Skeletal muscle satellite cell (primary cell): ENCODE data around the gene TTK.
"Not testable (repeated sequence)": the region's sequence is repeated elsewhere in the genome, so short reads cannot be mapped to it uniquely, and the experiment has no call there.

ENCODE experiments used
- H3K27me3 ChIP-seq: 2 replicates; pipeline ENCODE4 v1.7.0; 2013; ENCODE audit warnings: low read length; ENCODE audit not compliant: control insufficient read depth, insufficient read depth
- H3K36me3 ChIP-seq: 2 replicates; pipeline ENCODE4 v1.7.0; 2013; ENCODE audit warnings: mild to moderate bottlenecking, control low read depth, low read length; ENCODE audit not compliant: insufficient read depth
- H3K4me1 ChIP-seq: 2 replicates; pipeline ENCODE4 v1.7.0; 2013; ENCODE audit warnings: low read length; ENCODE audit not compliant: control insufficient read depth, insufficient read depth
- H3K4me2 ChIP-seq: 2 replicates; pipeline ENCODE4 v1.7.0; 2013; ENCODE audit warnings: mild to moderate bottlenecking, low read length
- H3K4me3 ChIP-seq: 2 replicates; pipeline ENCODE4 v1.7.0; 2013; ENCODE audit warnings: low read length
- H3K9ac ChIP-seq: 2 replicates; pipeline ENCODE4 v1.7.0; 2013; ENCODE audit warnings: mild to moderate bottlenecking, low read depth, low read length, moderate library complexity
- H3K9me3 ChIP-seq: replicated peaks from 2 replicates; pipeline ENCODE4 v1.7.0; 2013; ENCODE audit warnings: mild to moderate bottlenecking, control low read depth, low read length

The TTK gene

GRCh38 chr6:80022803-80023202 is 18.4 kb downstream of the TTK start:
- no peak overlapping the region for H3K4me2 ChIP-seq
- H3K4me1 ChIP-seq: peaks cover 4% of the 10 kb centered on the region
- no peaks in the 10 kb centered on the region for H3K9me3 ChIP-seq
- H3K27me3 ChIP-seq: no peaks in the 10 kb centered on the region
- no peak overlapping the region for H3K4me3 ChIP-seq
- no peak overlapping the region for H3K9ac ChIP-seq
- H3K36me3 ChIP-seq: peaks cover 4% of the 10 kb centered on the region

GRCh38 chr6:80028589-80028988 is 24.1 kb downstream of the TTK start:
- H3K27me3 ChIP-seq: no peaks in the 10 kb centered on the region
- peaks cover 2% of the 10 kb centered on the region for H3K36me3 ChIP-seq
- no peaks in the 10 kb centered on the region for H3K9me3 ChIP-seq
- H3K4me1 ChIP-seq: no peaks in the 10 kb centered on the region
- no peak overlapping the region for H3K4me2 ChIP-seq
- H3K4me3 ChIP-seq: no peak overlapping the region
- no peak overlapping the region for H3K9ac ChIP-seq

GRCh38 chr6:80029470-80029869 is 25.0 kb downstream of the TTK start:
- no peaks in the 10 kb centered on the region for H3K9me3 ChIP-seq
- no peaks in the 10 kb centered on the region for H3K27me3 ChIP-seq
- no peak overlapping the region for H3K4me2 ChIP-seq
- no peak overlapping the region for H3K9ac ChIP-seq
- H3K36me3 ChIP-seq: peaks cover 2% of the 10 kb centered on the region
- no peak overlapping the region for H3K4me3 ChIP-seq
- no peaks in the 10 kb centered on the region for H3K4me1 ChIP-seq

GRCh38 chr6:80048220-80048619 is 43.8 kb downstream of the TTK start:
- H3K9me3 ChIP-seq, H3K4me2 ChIP-seq, H3K4me3 ChIP-seq, H3K36me3 ChIP-seq, H3K27me3 ChIP-seq, H3K4me1 ChIP-seq, H3K9ac ChIP-seq: not testable (repeated sequence)

- H3K4me2 ChIP-seq: no peak overlapping the region
- H3K9ac ChIP-seq: no peak overlapping the region
- H3K36me3 ChIP-seq: no peaks in the 10 kb centered on the region
- H3K4me3 ChIP-seq: no peak overlapping the region
- no peaks in the 10 kb centered on the region for H3K9me3 ChIP-seq
- no peaks in the 10 kb centered on the region for H3K4me1 ChIP-seq
- H3K27me3 ChIP-seq: no peaks in the 10 kb centered on the region
Measured at GRCh38 chr6:80060774-80061173, 56.3 kb downstream of the TTK start.

GRCh38 chr6:80068146-80068545 is 63.7 kb downstream of the TTK start:
- H3K27me3 ChIP-seq, H3K36me3 ChIP-seq, H3K4me3 ChIP-seq, H3K9me3 ChIP-seq, H3K4me2 ChIP-seq, H3K9ac ChIP-seq, H3K4me1 ChIP-seq: not testable (repeated sequence)

GRCh38 chr6:80070431-80070830 is 66.0 kb downstream of the TTK start:
- H3K4me3 ChIP-seq, H3K27me3 ChIP-seq, H3K4me2 ChIP-seq, H3K9me3 ChIP-seq, H3K9ac ChIP-seq, H3K4me1 ChIP-seq, H3K36me3 ChIP-seq: not testable (repeated sequence)

GRCh38 chr6:80077067-80077466 is 72.6 kb downstream of the TTK start:
- Histone ChIP-seq H3K4me1 (no peaks in the 10 kb centered on the region), H3K36me3 (no peaks in the 10 kb centered on the region), H3K27me3 (peaks cover 6% of the 10 kb centered on the region), H3K4me2 (no peak overlapping the region), H3K9me3 (no peaks in the 10 kb centered on the region), H3K4me3 (no peak overlapping the region), H3K9ac (no peak overlapping the region)

GRCh38 chr6:80088637-80089036 is 84.2 kb downstream of the TTK start:
- Histone ChIP-seq H3K36me3 (no peaks in the 10 kb centered on the region), H3K4me1 (no peaks in the 10 kb centered on the region), H3K9me3 (no peaks in the 10 kb centered on the region), H3K27me3 (no peaks in the 10 kb centered on the region), H3K9ac (no peak overlapping the region), H3K4me3 (no peak overlapping the region), H3K4me2 (no peak overlapping the region)

GRCh38 chr6:80091506-80091905 is 87.1 kb downstream of the TTK start:
- H3K9ac ChIP-seq: no peak overlapping the region
- H3K4me2 ChIP-seq: no peak overlapping the region
- H3K27me3 ChIP-seq: no peaks in the 10 kb centered on the region
- no peaks in the 10 kb centered on the region for H3K4me1 ChIP-seq
- no peak overlapping the region for H3K4me3 ChIP-seq
- H3K9me3 ChIP-seq: no peaks in the 10 kb centered on the region
- H3K36me3 ChIP-seq: no peaks in the 10 kb centered on the region
